ENCODE measurements around the gene GLCE. TPM values are rescaled to one million over a fixed set of nuclear protein-coding genes. Genes with fewer than 3 reads are reported as not detected.

GLCE gene
- total RNA-seq, 1 experiment from 2014 or later = 10.2 TPM

GRCh38 chr15:69145149-69145693, 15.2 kb upstream of the GLCE start:
- Mint-ChIP-seq H3K4me3 (ENCODE audit: unreplicated experiment) (no peak overlapping the region), H3K4me1 (ENCODE audit: low read depth, unreplicated experiment) (peaks cover 14% of the 10 kb centered on the region), H3K9me3 (ENCODE audit: unreplicated experiment) (no peaks in the 10 kb centered on the region), H3K36me3 (ENCODE audit: insufficient read depth, unreplicated experiment) (peaks cover 4% of the 10 kb centered on the region), H3K27me3 (ENCODE audit: insufficient read depth, unreplicated experiment) (peaks cover 8% of the 10 kb centered on the region), H3K27ac (ENCODE audit: unreplicated experiment) (no peak overlapping the region)
- Histone ChIP-seq H3K4me3 (ENCODE audit: low read depth, low read length) (no peak overlapping the region), H3K4me1 (0 out of 2 replicates have a peak, but pooled peaks cover 2% of the 10 kb centered on the region), H3K27me3 (replicated peaks; ENCODE audit: control insufficient read depth, insufficient read depth, low read length) (no peaks in the 10 kb centered on the region; the same call in 1 of the 2 replicates), H3K9me3 (no peaks in the 10 kb centered on the region), H3K36me3 (ENCODE audit: control insufficient read depth, insufficient read depth, low read length) (no peaks in the 10 kb centered on the region)
- TF ChIP-seq, protein P1, sequence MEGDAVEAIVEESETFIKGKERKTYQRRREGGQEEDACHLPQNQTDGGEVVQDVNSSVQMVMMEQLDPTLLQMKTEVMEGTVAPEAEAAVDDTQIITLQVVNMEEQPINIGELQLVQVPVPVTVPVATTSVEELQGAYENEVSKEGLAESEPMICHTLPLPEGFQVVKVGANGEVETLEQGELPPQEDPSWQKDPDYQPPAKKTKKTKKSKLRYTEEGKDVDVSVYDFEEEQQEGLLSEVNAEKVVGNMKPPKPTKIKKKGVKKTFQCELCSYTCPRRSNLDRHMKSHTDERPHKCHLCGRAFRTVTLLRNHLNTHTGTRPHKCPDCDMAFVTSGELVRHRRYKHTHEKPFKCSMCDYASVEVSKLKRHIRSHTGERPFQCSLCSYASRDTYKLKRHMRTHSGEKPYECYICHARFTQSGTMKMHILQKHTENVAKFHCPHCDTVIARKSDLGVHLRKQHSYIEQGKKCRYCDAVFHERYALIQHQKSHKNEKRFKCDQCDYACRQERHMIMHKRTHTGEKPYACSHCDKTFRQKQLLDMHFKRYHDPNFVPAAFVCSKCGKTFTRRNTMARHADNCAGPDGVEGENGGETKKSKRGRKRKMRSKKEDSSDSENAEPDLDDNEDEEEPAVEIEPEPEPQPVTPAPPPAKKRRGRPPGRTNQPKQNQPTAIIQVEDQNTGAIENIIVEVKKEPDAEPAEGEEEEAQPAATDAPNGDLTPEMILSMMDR (IDR thresholded peaks at IDR 0.05; ENCODE audit: insufficient read depth in 1 of 2, low read depth in 1 of 2, low read length in 1 of 2, severe bottlenecking in 1 of 2, unreplicated experiment in 1 of 2) = no peak
- ChIA-PET CTCF (no interaction called here), POLR2A (no interaction called here)
- DNase-seq = no peak
- BruUV-seq (replicated peaks) = no TSS peak
- intact Hi-C loops (cut with micrococcal nuclease; ENCODE audit: unreplicated experiment) = no loop called here

- Histone ChIP-seq H3K36me3 (ENCODE audit: control insufficient read depth, insufficient read depth, low read length) (no peaks in the 10 kb centered on the region), H3K27me3 (replicated peaks; ENCODE audit: control insufficient read depth, insufficient read depth, low read length) (no peaks in the 10 kb centered on the region; the same call in 1 of the 2 replicates), H3K4me1 (0 out of 2 replicates have a peak, but pooled peaks cover 2% of the 10 kb centered on the region), H3K4me3 (ENCODE audit: low read depth, low read length) (no peak overlapping the region), H3K9me3 (no peaks in the 10 kb centered on the region)
- TF ChIP-seq, protein P1 (IDR thresholded peaks at IDR 0.05; ENCODE audit: insufficient read depth in 1 of 2, low read depth in 1 of 2, low read length in 1 of 2, severe bottlenecking in 1 of 2, unreplicated experiment in 1 of 2) = no peak
- H3K4me1 Mint-ChIP-seq (ENCODE audit: low read depth, unreplicated experiment) = peaks cover 14% of the 10 kb centered on the region
- no peak for DNase-seq
- H3K27ac Mint-ChIP-seq (ENCODE audit: unreplicated experiment) = no peak overlapping the region
- CTCF ChIA-PET = no interaction called here
- POLR2A ChIA-PET = no interaction called here
- no TSS peak for BruUV-seq (replicated peaks)
- peaks cover 5% of the 10 kb centered on the region for H3K27me3 Mint-ChIP-seq (ENCODE audit: insufficient read depth, unreplicated experiment)
- no peak overlapping the region for H3K4me3 Mint-ChIP-seq (ENCODE audit: unreplicated experiment)
- no peaks in the 10 kb centered on the region for H3K9me3 Mint-ChIP-seq (ENCODE audit: unreplicated experiment)
- peaks cover 4% of the 10 kb centered on the region for H3K36me3 Mint-ChIP-seq (ENCODE audit: insufficient read depth, unreplicated experiment)
- intact Hi-C loops (cut with micrococcal nuclease; ENCODE audit: unreplicated experiment) = no loop called here
These were observed 14.5 kb upstream of the GLCE start for GRCh38 chr15:69145694-69146492.

- no peaks in the 10 kb centered on the region for H3K9me3 ChIP-seq
- DNase-seq = no peak
- POLR2A ChIA-PET = no interaction called here
- H3K27me3 Mint-ChIP-seq (ENCODE audit: insufficient read depth, unreplicated experiment) = peaks cover 5% of the 10 kb centered on the region
- H3K4me1 ChIP-seq = 0 out of 2 replicates have a peak, but pooled peaks cover 2% of the 10 kb centered on the region
- H3K36me3 Mint-ChIP-seq (ENCODE audit: insufficient read depth, unreplicated experiment) = peaks cover 4% of the 10 kb centered on the region
- no peak overlapping the region for H3K4me3 ChIP-seq (ENCODE audit: low read depth, low read length)
- H3K36me3 ChIP-seq (ENCODE audit: control insufficient read depth, insufficient read depth, low read length) = no peaks in the 10 kb centered on the region
- intact Hi-C loops (cut with micrococcal nuclease; ENCODE audit: unreplicated experiment) = no loop called here
- no peak overlapping the region for H3K4me3 Mint-ChIP-seq (ENCODE audit: unreplicated experiment)
- no peaks in the 10 kb centered on the region; the same call in 1 of the 2 replicates for H3K27me3 ChIP-seq (replicated peaks; ENCODE audit: control insufficient read depth, insufficient read depth, low read length)
- H3K4me1 Mint-ChIP-seq (ENCODE audit: low read depth, unreplicated experiment) = peaks cover 14% of the 10 kb centered on the region
- BruUV-seq (replicated peaks) = no TSS peak
- H3K9me3 Mint-ChIP-seq (ENCODE audit: unreplicated experiment) = no peaks in the 10 kb centered on the region
- H3K27ac Mint-ChIP-seq (ENCODE audit: unreplicated experiment) = no peak overlapping the region
- TF ChIP-seq, protein P1 (IDR thresholded peaks at IDR 0.05; ENCODE audit: insufficient read depth in 1 of 2, low read depth in 1 of 2, low read length in 1 of 2, severe bottlenecking in 1 of 2, unreplicated experiment in 1 of 2) = no peak
- CTCF ChIA-PET = no interaction called here
These were observed 13.6 kb upstream of the GLCE start for GRCh38 chr15:69146724-69147435.
